Epithelial cell of proximal tubule (primary cell): Measurements from ENCODE around the gene LRRFIP1. TPM values are rescaled to one million over a fixed set of nuclear protein-coding genes. Genes with fewer than 3 reads are reported as not detected.

Source experiments
- DNase-seq: peaks from one replicate; pipeline ENCODE4 v3.0.0-alpha.2; 2011; ENCODE audit warnings: low read depth
- H3K4me3 ChIP-seq: 2 replicates; pipeline ENCODE4 v1.5.1; 2011; ENCODE audit warnings: low read depth, mild to moderate bottlenecking, low read length
- CTCF ChIP-seq: conservative IDR thresholded peaks from 2 replicates; pipeline ENCODE4 v1.5.1; 2012; ENCODE audit warnings: low read depth, mild to moderate bottlenecking, low read length
- total RNA-seq: library from RNA; depleted of rRNA; stranded (reverse); fragments of >200 nt; gene quantifications from 2 replicates; pipeline ENCODE4 v1.2.3, GENCODE V29; 2015

LRRFIP1 gene
- total RNA-seq, 1 donor from 2014 or later = 69.0 TPM

GRCh38 chr2:237723023-237723422 lies 95.6 kb downstream of the LRRFIP1 start:
- no peak for TF ChIP-seq CTCF
- no peak for DNase-seq
- no peak overlapping the region for H3K4me3 ChIP-seq

- no peak for DNase-seq
- no peak for TF ChIP-seq CTCF
- no peak overlapping the region for H3K4me3 ChIP-seq
Observed at GRCh38 chr2:237723602-237724001, 96.2 kb downstream of the LRRFIP1 start.

GRCh38 chr2:237724811-237725478 lies 97.6 kb downstream of the LRRFIP1 start:
- TF ChIP-seq CTCF = no peak
- DNase-seq = no peak
- no peak overlapping the region for H3K4me3 ChIP-seq

GRCh38 chr2:237725661-237726060 lies 98.3 kb downstream of the LRRFIP1 start:
- H3K4me3 ChIP-seq = no peak overlapping the region
- no peak for TF ChIP-seq CTCF
- DNase-seq = no peak

- TF ChIP-seq CTCF = no peak
- H3K4me3 ChIP-seq = no peak overlapping the region
- DNase-seq = no peak
Observed at GRCh38 chr2:237726401-237726830, 99.0 kb downstream of the LRRFIP1 start.

- TF ChIP-seq CTCF = no peak
- H3K4me3 ChIP-seq = no peak overlapping the region
- DNase-seq = no peak
Observed at GRCh38 chr2:237727363-237727762, 100.0 kb downstream of the LRRFIP1 start.
